Stimulated activated naive CD8-positive, alpha-beta T cell treated with anti-CD3 and anti-CD28 coated beads, Interleukin-15, Interleukin-2, amounts not matched to agents 100 ng/mL and 50 ng/mL, for 24 hours (primary cell): Measurements from ENCODE around the gene SIGLEC12.
"Not testable (repeated sequence)": the region's sequence is repeated elsewhere in the genome, so short reads cannot be mapped to it uniquely, and the experiment has no call there.

Experiments used
- H3K27ac Mint-ChIP-seq: one replicate; pipeline ENCODE4 v1.8.0; 2021; ENCODE audit warnings: mild to moderate bottlenecking, mixed read lengths
- H3K27me3 Mint-ChIP-seq: one replicate; pipeline ENCODE4 v1.8.0; 2021; ENCODE audit warnings: mixed read lengths
- H3K36me3 Mint-ChIP-seq: one replicate; pipeline ENCODE4 v1.8.0; 2021; ENCODE audit warnings: low read depth, mixed read lengths
- H3K4me1 Mint-ChIP-seq: one replicate; pipeline ENCODE4 v1.8.0; 2021; ENCODE audit warnings: low read depth, mixed read lengths
- H3K4me3 Mint-ChIP-seq: one replicate; pipeline ENCODE4 v1.8.0; 2021; ENCODE audit warnings: mild to moderate bottlenecking, mixed read lengths
- H3K9me3 Mint-ChIP-seq: one replicate; pipeline ENCODE4 v1.8.0; 2021; ENCODE audit warnings: mixed read lengths

The SIGLEC12 gene

GRCh38 chr19:51507640-51508058, 6.0 kb upstream of the SIGLEC12 start:
- H3K27me3 Mint-ChIP-seq: peaks cover 18% of the 10 kb centered on the region
- H3K27ac Mint-ChIP-seq: no peak overlapping the region
- H3K36me3 Mint-ChIP-seq: no peaks in the 10 kb centered on the region
- H3K4me1 Mint-ChIP-seq: peaks cover 31% of the 10 kb centered on the region
- H3K4me3 Mint-ChIP-seq: no peak overlapping the region
- peaks cover 8% of the 10 kb centered on the region for H3K9me3 Mint-ChIP-seq

DNA sequence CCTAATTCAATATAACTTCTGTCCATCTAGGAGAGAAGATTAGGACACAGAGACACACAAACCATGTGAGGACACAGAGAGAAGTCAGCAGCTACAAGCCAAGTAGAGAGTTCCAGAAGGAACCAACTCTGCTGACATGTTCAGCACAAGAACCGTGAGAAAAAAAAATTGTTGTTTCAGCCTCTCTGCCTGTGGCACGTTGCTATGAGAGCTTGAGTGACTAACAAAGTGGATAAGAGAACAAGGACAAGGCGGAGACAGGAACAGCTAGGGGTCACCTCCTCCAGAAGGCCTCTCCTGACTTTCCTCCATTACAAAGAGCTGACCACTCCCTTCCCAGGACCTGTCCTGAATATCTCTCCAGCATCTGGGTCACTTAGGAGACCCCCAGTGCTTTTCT, 5.6 kb upstream of the SIGLEC12 start:
- no peaks in the 10 kb centered on the region for H3K36me3 Mint-ChIP-seq
- H3K4me1 Mint-ChIP-seq: peaks cover 33% of the 10 kb centered on the region
- no peak overlapping the region for H3K4me3 Mint-ChIP-seq
- H3K9me3 Mint-ChIP-seq: peaks cover 8% of the 10 kb centered on the region
- H3K27me3 Mint-ChIP-seq: peaks cover 13% of the 10 kb centered on the region
- H3K27ac Mint-ChIP-seq: no peak overlapping the region

GRCh38 chr19:51505904-51506303, 4.3 kb upstream of the SIGLEC12 start:
- peaks cover 3% of the 10 kb centered on the region for H3K27me3 Mint-ChIP-seq
- no peak overlapping the region for H3K4me3 Mint-ChIP-seq
- H3K36me3 Mint-ChIP-seq: no peaks in the 10 kb centered on the region
- H3K9me3 Mint-ChIP-seq: peaks cover 8% of the 10 kb centered on the region
- H3K27ac Mint-ChIP-seq: no peak overlapping the region
- peaks cover 37% of the 10 kb centered on the region for H3K4me1 Mint-ChIP-seq

- Mint-ChIP-seq H3K9me3 (peaks cover 8% of the 10 kb centered on the region), H3K4me1 (peaks cover 34% of the 10 kb centered on the region), H3K36me3 (no peaks in the 10 kb centered on the region), H3K4me3 (no peak overlapping the region), H3K27me3 (no peaks in the 10 kb centered on the region), H3K27ac (no peak overlapping the region)
Measured at GRCh38 chr19:51503896-51504295, 2.3 kb upstream of the SIGLEC12 start.

- H3K27ac Mint-ChIP-seq: no peak overlapping the region
- peaks cover 8% of the 10 kb centered on the region for H3K9me3 Mint-ChIP-seq
- no peak overlapping the region for H3K4me3 Mint-ChIP-seq
- no peaks in the 10 kb centered on the region for H3K36me3 Mint-ChIP-seq
- no peaks in the 10 kb centered on the region for H3K27me3 Mint-ChIP-seq
- H3K4me1 Mint-ChIP-seq: peaks cover 34% of the 10 kb centered on the region
Measured at GRCh38 chr19:51503286-51503817, 1.8 kb upstream of the SIGLEC12 start.

- H3K4me1 Mint-ChIP-seq: peaks cover 30% of the 10 kb centered on the region
- peak overlapping the region; percentile 70 for H3K4me3 Mint-ChIP-seq
- H3K36me3 Mint-ChIP-seq, H3K9me3 Mint-ChIP-seq, H3K27me3 Mint-ChIP-seq: not testable (repeated sequence)
- peak overlapping the region; percentile 82 for H3K27ac Mint-ChIP-seq
Measured at GRCh38 chr19:51500931-51501330, 669 bp downstream of the SIGLEC12 start.

DNA sequence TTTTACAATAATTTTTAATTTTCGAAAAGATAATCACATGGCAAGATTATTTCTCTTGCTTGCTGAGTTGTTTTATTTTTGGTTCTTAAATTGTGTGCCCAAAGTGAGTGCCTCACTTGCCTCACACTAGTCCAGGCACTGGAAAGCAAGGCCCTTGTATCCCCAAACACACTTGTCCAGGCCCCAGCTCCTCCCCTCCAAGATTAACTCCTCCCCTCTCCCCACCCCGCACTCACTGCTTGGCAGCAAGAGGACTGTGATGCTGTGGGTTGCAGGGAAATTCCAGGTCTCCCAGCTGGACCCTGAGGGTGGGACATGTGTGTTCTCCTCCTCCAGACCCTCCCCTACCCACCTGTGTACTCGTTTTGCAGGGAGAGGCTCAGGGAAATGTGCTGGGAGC, 3.9 kb downstream of the SIGLEC12 start:
- H3K27me3 Mint-ChIP-seq: peaks cover 17% of the 10 kb centered on the region
- H3K36me3 Mint-ChIP-seq: peaks cover 5% of the 10 kb centered on the region
- H3K4me1 Mint-ChIP-seq: peaks cover 31% of the 10 kb centered on the region
- no peak overlapping the region for H3K4me3 Mint-ChIP-seq
- H3K9me3 Mint-ChIP-seq: peaks cover 11% of the 10 kb centered on the region
- no peak overlapping the region for H3K27ac Mint-ChIP-seq

DNA sequence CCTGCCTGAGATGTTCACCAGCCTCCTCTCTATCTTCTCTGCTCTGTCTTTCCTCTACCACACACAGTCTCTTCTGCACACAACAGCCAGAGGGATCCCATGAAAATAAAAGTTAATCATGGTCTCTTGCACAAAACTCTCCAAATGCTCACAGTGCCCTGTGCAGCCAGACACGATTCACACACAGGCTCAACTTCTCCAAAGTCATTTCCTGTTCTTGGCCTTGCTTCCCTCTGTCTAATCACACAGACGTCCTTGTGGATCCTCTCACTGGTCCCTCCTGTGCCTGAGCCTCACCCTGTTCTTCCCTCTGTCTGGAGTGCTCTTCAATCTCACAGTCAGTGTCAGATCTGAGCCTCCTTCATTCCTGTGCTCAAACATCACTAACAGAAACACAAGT, 7.8 kb downstream of the SIGLEC12 start:
- no peak overlapping the region for H3K27ac Mint-ChIP-seq
- H3K9me3 Mint-ChIP-seq: peaks cover 11% of the 10 kb centered on the region
- peaks cover 5% of the 10 kb centered on the region for H3K36me3 Mint-ChIP-seq
- peaks cover 20% of the 10 kb centered on the region for H3K27me3 Mint-ChIP-seq
- peaks cover 33% of the 10 kb centered on the region for H3K4me1 Mint-ChIP-seq
- no peak overlapping the region for H3K4me3 Mint-ChIP-seq

DNA sequence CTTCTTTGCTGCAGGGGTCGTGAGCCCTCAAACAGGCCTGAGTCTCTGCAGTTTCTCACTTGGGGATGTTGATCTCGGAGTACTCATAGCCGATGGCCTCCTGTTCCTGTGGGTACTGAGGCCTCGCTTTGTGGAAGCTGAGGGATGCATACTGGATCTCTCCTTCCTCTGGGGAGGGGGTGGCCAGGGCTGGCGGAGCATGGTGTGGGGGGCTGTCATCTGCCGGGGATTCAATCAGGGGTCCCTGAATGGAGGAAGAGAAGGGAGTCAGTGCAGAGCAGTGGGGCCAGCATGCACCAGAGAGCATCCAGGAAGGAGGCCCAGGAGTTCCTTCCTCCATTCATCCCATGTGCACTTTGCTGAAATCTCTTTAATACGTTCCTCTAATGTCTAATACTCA, 10.0 kb downstream of the SIGLEC12 start:
- no peak overlapping the region for H3K4me3 Mint-ChIP-seq
- peaks cover 5% of the 10 kb centered on the region for H3K36me3 Mint-ChIP-seq
- peaks cover 15% of the 10 kb centered on the region for H3K9me3 Mint-ChIP-seq
- no peak overlapping the region for H3K27ac Mint-ChIP-seq
- H3K4me1 Mint-ChIP-seq: peaks cover 45% of the 10 kb centered on the region
- H3K27me3 Mint-ChIP-seq: peaks cover 20% of the 10 kb centered on the region

- H3K4me3 Mint-ChIP-seq: no peak overlapping the region
- H3K9me3 Mint-ChIP-seq: peaks cover 19% of the 10 kb centered on the region
- no peak overlapping the region for H3K27ac Mint-ChIP-seq
- peaks cover 5% of the 10 kb centered on the region for H3K36me3 Mint-ChIP-seq
- peaks cover 25% of the 10 kb centered on the region for H3K27me3 Mint-ChIP-seq
- peaks cover 48% of the 10 kb centered on the region for H3K4me1 Mint-ChIP-seq
Measured at GRCh38 chr19:51490676-51491075, 10.9 kb downstream of the SIGLEC12 start.

DNA sequence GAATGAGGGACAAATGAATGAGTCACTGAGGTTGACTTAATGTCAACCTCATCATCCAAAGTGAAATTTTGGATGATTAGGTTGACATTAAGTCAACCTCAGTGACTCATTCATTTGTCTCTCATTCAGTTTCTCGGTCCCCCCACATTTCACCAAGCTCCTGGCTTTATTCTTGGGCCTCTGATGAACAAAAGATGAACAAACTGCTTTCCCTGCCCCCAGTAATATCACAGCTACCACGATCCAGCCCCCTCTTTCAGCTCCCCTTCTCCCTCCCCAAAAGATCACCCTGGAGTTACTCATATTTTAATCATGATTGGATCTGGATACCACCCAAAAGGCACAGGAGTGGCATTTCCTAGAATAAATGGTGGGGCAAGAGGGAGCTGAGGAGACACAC, 12.5 kb downstream of the SIGLEC12 start:
- Mint-ChIP-seq H3K4me1 (peaks cover 45% of the 10 kb centered on the region), H3K27me3 (peaks cover 27% of the 10 kb centered on the region), H3K36me3 (no peaks in the 10 kb centered on the region), H3K4me3 (peak overlapping the region; percentile 61), H3K9me3 (peaks cover 19% of the 10 kb centered on the region), H3K27ac (peak overlapping the region; percentile 89)

GRCh38 chr19:51488491-51488890, 13.1 kb downstream of the SIGLEC12 start:
- no peak overlapping the region for H3K4me3 Mint-ChIP-seq
- no peaks in the 10 kb centered on the region for H3K36me3 Mint-ChIP-seq
- peaks cover 28% of the 10 kb centered on the region for H3K27me3 Mint-ChIP-seq
- H3K27ac Mint-ChIP-seq: peak overlapping the region; percentile 74
- peaks cover 39% of the 10 kb centered on the region for H3K4me1 Mint-ChIP-seq
- peaks cover 14% of the 10 kb centered on the region for H3K9me3 Mint-ChIP-seq

- Mint-ChIP-seq H3K9me3 (peaks cover 7% of the 10 kb centered on the region), H3K4me3 (no peak overlapping the region), H3K27ac (no peak overlapping the region), H3K27me3 (peaks cover 28% of the 10 kb centered on the region), H3K36me3 (no peaks in the 10 kb centered on the region), H3K4me1 (peaks cover 31% of the 10 kb centered on the region)
Measured at GRCh38 chr19:51485960-51486660, 15.5 kb downstream of the SIGLEC12 start.

- no peaks in the 10 kb centered on the region for H3K36me3 Mint-ChIP-seq
- H3K27ac Mint-ChIP-seq: no peak overlapping the region
- H3K4me3 Mint-ChIP-seq: no peak overlapping the region
- H3K9me3 Mint-ChIP-seq: peaks cover 7% of the 10 kb centered on the region
- H3K4me1 Mint-ChIP-seq: peaks cover 31% of the 10 kb centered on the region
- H3K27me3 Mint-ChIP-seq: peaks cover 35% of the 10 kb centered on the region
Measured at GRCh38 chr19:51480590-51480989, 21.0 kb downstream of the SIGLEC12 start.

DNA sequence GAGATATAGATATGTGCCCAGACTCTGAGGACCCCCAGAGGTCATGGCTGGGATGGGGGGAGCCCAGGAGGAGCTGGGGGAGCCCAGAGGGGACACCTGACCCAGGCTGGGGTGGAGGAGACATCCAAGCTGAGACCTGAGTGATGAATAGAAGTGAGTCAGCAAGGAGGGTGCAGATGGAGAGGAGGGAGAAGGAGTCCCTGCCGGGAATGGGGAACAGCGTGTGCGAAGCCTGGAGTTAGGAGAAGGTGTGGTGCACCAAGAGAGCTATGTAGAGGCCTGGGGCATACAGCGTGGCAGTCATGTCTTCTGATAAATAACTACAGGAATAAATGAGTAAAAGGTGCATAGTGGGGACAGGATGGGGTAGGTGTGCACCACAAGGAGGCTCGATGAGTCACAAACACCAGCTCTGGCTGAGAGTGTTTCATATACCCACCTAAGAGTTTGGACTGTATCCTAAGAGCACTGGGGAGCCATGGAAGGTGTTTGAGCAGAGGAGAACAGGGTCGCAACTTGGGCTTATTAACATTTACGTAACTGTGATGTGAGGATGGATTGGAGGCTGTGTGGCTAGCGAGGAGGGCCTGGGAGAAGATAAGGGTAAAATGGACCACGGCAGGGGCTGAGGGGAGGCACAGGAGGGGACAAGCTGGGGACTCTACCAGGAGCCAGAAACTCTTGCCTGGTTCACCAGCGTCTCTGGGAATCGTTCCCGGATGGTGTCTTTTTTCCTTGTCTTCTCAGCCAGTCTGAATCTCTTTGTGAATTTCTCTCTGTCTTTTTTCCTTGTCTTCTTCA, 21.9 kb downstream of the SIGLEC12 start:
- H3K4me1 Mint-ChIP-seq: peaks cover 32% of the 10 kb centered on the region
- no peaks in the 10 kb centered on the region for H3K36me3 Mint-ChIP-seq
- H3K27ac Mint-ChIP-seq: peak overlapping the region; percentile 73
- peak overlapping the region; percentile 30 for H3K4me3 Mint-ChIP-seq
- H3K9me3 Mint-ChIP-seq: peaks cover 7% of the 10 kb centered on the region
- peaks cover 32% of the 10 kb centered on the region for H3K27me3 Mint-ChIP-seq
